Colonic mucosa (tissue), 4 donors: ENCODE data around the gene EDEM1. TPM values are rescaled to one million over a fixed set of nuclear protein-coding genes. Genes with fewer than 3 reads are reported as not detected.

Source experiments
- DNase-seq: peaks from one replicate; pipeline ENCODE4 v3.0.0-alpha.2; 2020
- H3K27ac ChIP-seq: fragments of 200-600 bp; one replicate; pipeline ENCODE4 v1.8.0; 2021
- H3K27me3 ChIP-seq: fragments of 200-600 bp; one replicate; pipeline ENCODE4 v1.8.0; 2021
- H3K36me3 ChIP-seq: fragments of 200-600 bp; one replicate; pipeline ENCODE4 v1.8.0; 2021
- H3K4me1 ChIP-seq: fragments of 200-600 bp; one replicate; pipeline ENCODE4 v1.8.0; 2021; ENCODE audit warnings: mild to moderate bottlenecking
- H3K4me3 ChIP-seq: fragments of 200-600 bp; one replicate; pipeline ENCODE4 v1.8.0; 2021
- H3K9ac ChIP-seq, 2 donors: one replicate each; pipeline ENCODE4 v1.7.0; 2013; ENCODE audit warnings: control low read depth in 2 of 2, low read depth in 2 of 2, low read length in 2 of 2
- H3K9me3 ChIP-seq: fragments of 200-600 bp; one replicate; pipeline ENCODE4 v1.8.0; 2021
- CTCF ChIP-seq: fragments of 200-600 bp; IDR thresholded peaks from one replicate; pipeline ENCODE4 v1.8.0; 2022; ENCODE audit warnings: antibody characterized with exemption, mild to moderate bottlenecking
- intact Hi-C: fragments of 100-400 bp; cut with DNase I; formaldehyde crosslinking; loops from one replicate; pipeline ENCODE4 v1.14.1; 2022
- total RNA-seq, 2 donors: library from RNA; stranded (reverse); fragmentation: NEBNext Ultra II Directional in 1 of 2; extraction: Animal tissue kit (Norgen Biotek cat#: 25700) in 1 of 2; gene quantifications; one replicate each; pipeline ENCODE4 v1.2.1, GENCODE V29; 2021
- donor health status: healthy.
- donor health status: DM: no; HTN: no; CAD: no.
- donor health status: DM: no; HTN: no; CAD: no.

EDEM1 gene
- total RNA-seq, 2 donors from 2014 or later, result 38.9 to 49.7 TPM

- peaks cover 9% of the 10 kb centered on the region for H3K36me3 ChIP-seq
- intact Hi-C loops, result no loop called here
- H3K4me1 ChIP-seq, result no peaks in the 10 kb centered on the region
- TF ChIP-seq CTCF, result no peak
- H3K27ac ChIP-seq, result no peak overlapping the region
- H3K4me3 ChIP-seq, result no peak overlapping the region
- H3K9ac ChIP-seq, result no peak overlapping the region
- H3K9me3 ChIP-seq, result no peaks in the 10 kb centered on the region
- DNase-seq, result no peak
- no peaks in the 10 kb centered on the region for H3K27me3 ChIP-seq
These were observed 30.5 kb downstream of the EDEM1 start for GRCh38 chr3:5217824-5218595.

- H3K4me3 ChIP-seq, result no peak overlapping the region
- no peaks in the 10 kb centered on the region for H3K27me3 ChIP-seq
- H3K9me3 ChIP-seq, result no peaks in the 10 kb centered on the region
- H3K36me3 ChIP-seq, result peaks cover 4% of the 10 kb centered on the region
- no peak overlapping the region for H3K27ac ChIP-seq
- H3K4me1 ChIP-seq, result no peaks in the 10 kb centered on the region
- H3K9ac ChIP-seq, result no peak overlapping the region
- no peak for DNase-seq
- no peak for TF ChIP-seq CTCF
- intact Hi-C loops, result no loop called here
These were observed 31.3 kb downstream of the EDEM1 start for GRCh38 chr3:5218815-5219214.

- intact Hi-C loops, result no loop called here
- Histone ChIP-seq H3K27ac (no peak overlapping the region), H3K27me3 (no peaks in the 10 kb centered on the region)
These were observed 31.7 kb downstream of the EDEM1 start for GRCh38 chr3:5219216-5219615.

GRCh38 chr3:5220193-5220592 is 32.7 kb downstream of the EDEM1 start:
- Histone ChIP-seq H3K27ac (no peak overlapping the region), H3K9me3 (no peaks in the 10 kb centered on the region), H3K4me3 (no peak overlapping the region), H3K27me3 (no peaks in the 10 kb centered on the region), H3K9ac (no peak overlapping the region), H3K36me3 (no peaks in the 10 kb centered on the region), H3K4me1 (no peaks in the 10 kb centered on the region)
- TF ChIP-seq CTCF, result no peak
- intact Hi-C loops, result loop anchor here (10.0 kb wide), 1 partner anchor 85 kb away; no protein-coding TSS in a partner anchor
- no peak for DNase-seq

More at GRCh38 chr3:5219216-5219615, 31.7 kb downstream of the EDEM1 start:
- H3K9me3 ChIP-seq, result no peaks in the 10 kb centered on the region
- no peak overlapping the region for H3K4me3 ChIP-seq
- H3K4me1 ChIP-seq, result no peaks in the 10 kb centered on the region
- no peak overlapping the region for H3K9ac ChIP-seq
- no peak for DNase-seq
- TF ChIP-seq CTCF, result no peak
- H3K36me3 ChIP-seq, result peaks cover under 1% of the 10 kb centered on the region

- Histone ChIP-seq H3K36me3 (no peaks in the 10 kb centered on the region), H3K9ac (no peak overlapping the region), H3K4me1 (no peaks in the 10 kb centered on the region), H3K9me3 (no peaks in the 10 kb centered on the region), H3K27ac (no peak overlapping the region), H3K4me3 (no peak overlapping the region), H3K27me3 (no peaks in the 10 kb centered on the region)
- intact Hi-C loops, result loop anchor here (10.0 kb wide), 1 partner anchor 84 kb away; no protein-coding TSS in a partner anchor
- no peak for TF ChIP-seq CTCF
- no peak for DNase-seq
These were observed 33.3 kb downstream of the EDEM1 start for GRCh38 chr3:5220667-5221431.
